ENCODE data around the gene CALHM5.

GRCh38 chr6:116560130-116560529 is 48.7 kb downstream of the CALHM5 start:
- TF ChIP-seq CTCF (conservative IDR thresholded peaks at IDR 0.05; ENCODE audit: low read depth, low read length) = no peak
- TF ChIP-seq EZH2 (IDR thresholded peaks at IDR 0.05; ENCODE audit: low read length, unreplicated experiment) = no peak
- no peak for TF ChIP-seq EZH2phosphoT487 (IDR thresholded peaks at IDR 0.05; ENCODE audit: borderline replicate concordance, low read length)

Data from PC-3 (cell line).